Endothelial cell of umbilical vein (primary cell): ENCODE measurements around the gene CCT5. TPM values are rescaled to one million over a fixed set of nuclear protein-coding genes. Genes with fewer than 3 reads are reported as not detected.

ENCODE experiments used
- BruUV-seq: library from RNA; stranded (reverse); fragments of 400-500 nt; replicated peaks from 2 replicates; lab custom pipeline; 2021; lab: Mats Ljungman, UMichigan
- CTCF ChIA-PET: fragments of 300-600, 350-600 bp; sonication (Branson Sonifier 250); formaldehyde crosslinking; loops from one replicate; lab custom pipeline; 2021; ENCODE audit warnings: antibody characterized with exemption, inconsistent platforms; lab: Charles Lee
- POLR2A ChIA-PET: fragments of 300-600, 350-600 bp; sonication (Branson Sonifier 250); formaldehyde crosslinking; loops from one replicate; lab custom pipeline; 2021; ENCODE audit warnings: antibody characterized with exemption, inconsistent platforms; lab: Charles Lee
- DNase-seq: peaks from one replicate; pipeline ENCODE4 v3.0.0-alpha.2; 2011; ENCODE audit warnings: low read depth, low spot score
- FAIRE-seq: peaks from 2 replicates; lab custom pipeline; 2011; peaks lifted over from hg19 to GRCh38; lab: Jason Lieb, UNC
- H2AFZ ChIP-seq: 2 replicates; pipeline ENCODE4 v1.6.0; 2012; ENCODE audit warnings: low read depth, low read length, control low read depth, inconsistent platforms
- H3K27ac ChIP-seq: 2 replicates; pipeline ENCODE4 v1.5.1; 2011; ENCODE audit warnings: low read depth, mild to moderate bottlenecking, control low read depth, low read length, moderate library complexity; ENCODE audit not compliant: insufficient read depth
- H3K27me3 ChIP-seq, 2 experiments: 2 replicates each; pipeline versions ENCODE4 v1.6.0 to v1.6.1; 2011; ENCODE audit warnings: low read length in 2 of 2, mixed read lengths in 1 of 2; ENCODE audit not compliant: control insufficient read depth in 2 of 2, insufficient read depth in 2 of 2
- H3K36me3 ChIP-seq, 2 experiments: 2 replicates in 1 of 2; 3 replicates in 1 of 2; pipeline ENCODE4 v1.5.1; 2011; ENCODE audit warnings: low read length in 2 of 2, mild to moderate bottlenecking in 1 of 2, moderate library complexity in 1 of 2; ENCODE audit not compliant: control insufficient read depth in 2 of 2, insufficient read depth in 2 of 2; ENCODE audit errors: extremely low read depth in 1 of 2
- H3K4me1 ChIP-seq: 3 replicates; pipeline ENCODE4 v1.5.1; 2011; ENCODE audit warnings: mild to moderate bottlenecking, low read length; ENCODE audit not compliant: control insufficient read depth, insufficient read depth; ENCODE audit errors: extremely low read depth
- H3K4me2 ChIP-seq: 2 replicates; pipeline ENCODE4 v1.6.1; 2011; ENCODE audit warnings: low read length, control low read depth, mixed read lengths; ENCODE audit not compliant: insufficient read depth
- H3K4me3 ChIP-seq, 3 experiments: fragments of 200-600 bp in 1 of 3; sonication (generic), shearing (Covaris generic) in 1 of 3; replicated peaks in 1 of 3; 2 replicates each; pipeline ENCODE4 v1.5.1; 2011 to 2016; ENCODE audit warnings: control low read depth in 3 of 3, low read length in 3 of 3, mild to moderate bottlenecking in 2 of 3, inconsistent platforms in 1 of 3, low read depth in 1 of 3, moderate library complexity in 1 of 3; ENCODE audit not compliant: insufficient read depth in 1 of 3
- H3K79me2 ChIP-seq: 2 replicates; pipeline ENCODE4 v1.6.0; 2012; ENCODE audit warnings: low read length, inconsistent platforms; ENCODE audit not compliant: control insufficient read depth, insufficient read depth
- H3K9ac ChIP-seq: replicated peaks from 2 replicates; pipeline ENCODE3; 2011; ENCODE audit warnings: low read length, control low read depth; ENCODE audit not compliant: insufficient read depth; ENCODE audit errors: extremely low read depth
- H3K9me1 ChIP-seq: replicated peaks from 3 replicates; pipeline ENCODE4 v1.6.0; 2011; ENCODE audit warnings: mild to moderate bottlenecking, low read length; ENCODE audit not compliant: control insufficient read depth, insufficient read depth; ENCODE audit errors: extremely low read depth
- H3K9me3 ChIP-seq: replicated peaks from 2 replicates; pipeline ENCODE4 v1.5.1; 2012; ENCODE audit warnings: low read length, inconsistent platforms; ENCODE audit not compliant: control insufficient read depth, insufficient read depth
- H4K20me1 ChIP-seq: replicated peaks from 2 replicates; pipeline ENCODE3; 2011; ENCODE audit warnings: mild to moderate bottlenecking, low read length; ENCODE audit not compliant: control insufficient read depth, insufficient read depth; ENCODE audit errors: extremely low read depth
- CTCF ChIP-seq, 2 donors: IDR thresholded peaks; 1 replicate in 1 of 2; 2 replicates in 1 of 2; pipeline ENCODE4 v1.5.1; 2011; ENCODE audit warnings: low read length in 2 of 2, mild to moderate bottlenecking in 2 of 2, moderate library complexity in 2 of 2, control low read depth in 1 of 2, inconsistent platforms in 1 of 2, low read depth in 1 of 2; ENCODE audit not compliant: insufficient read depth in 1 of 2; ENCODE audit errors: extremely low read depth in 1 of 2
- EZH2 ChIP-seq: IDR thresholded peaks from 2 replicates; pipeline ENCODE4 v1.6.1; 2012; ENCODE audit warnings: borderline replicate concordance, low read depth, mild to moderate bottlenecking, moderate library complexity, low read length, inconsistent platforms; ENCODE audit not compliant: severe bottlenecking
- FOS ChIP-seq: IDR thresholded peaks from 2 replicates; pipeline ENCODE4 v1.6.1; 2011; ENCODE audit warnings: mild to moderate bottlenecking, low read length, moderate library complexity, borderline replicate concordance; ENCODE audit not compliant: insufficient read depth
- GATA2 ChIP-seq: IDR thresholded peaks from 2 replicates; pipeline ENCODE4 v1.7.0; 2011; ENCODE audit warnings: low read depth, mild to moderate bottlenecking, moderate library complexity, mixed read lengths, low read length; ENCODE audit not compliant: insufficient read length, insufficient read depth
- JUN ChIP-seq: IDR thresholded peaks from 2 replicates; pipeline ENCODE4 v1.6.1; 2011; ENCODE audit warnings: borderline replicate concordance, low read depth; ENCODE audit not compliant: insufficient read length, insufficient read depth
- MYC ChIP-seq: IDR thresholded peaks from one replicate; pipeline ENCODE4 v1.6.1; 2011; ENCODE audit warnings: mild to moderate bottlenecking, low read depth, low read length
- POLR2A ChIP-seq: IDR thresholded peaks from 2 replicates; pipeline ENCODE4 v1.6.1; 2012; ENCODE audit warnings: low read depth, mild to moderate bottlenecking, control low read depth, low read length
- POLR2AphosphoS5 ChIP-seq: IDR thresholded peaks from 2 replicates; pipeline ENCODE4 v1.6.1; 2012; ENCODE audit warnings: low read depth, mild to moderate bottlenecking, control low read depth, low read length, moderate library complexity; ENCODE audit not compliant: insufficient read depth
- dilution Hi-C: fragments of 300-500 bp; cut with MboI; formaldehyde crosslinking; loops from one replicate; pipeline ENCODE4 v1.15.0; 2019; ENCODE audit warnings: low sequenced_read_pairs; ENCODE audit not compliant: extremely low pct_ligation_motif_present
- intact Hi-C: fragments of 100-400 bp; cut with micrococcal nuclease; formaldehyde crosslinking; loops from one replicate; pipeline ENCODE4 v1.10.0; 2022
- polyA plus RNA-seq, 4 experiments: library from polyadenylated mRNA; depleted of rRNA in 3 of 4; stranded (reverse) in 3 of 4; unstranded in 1 of 4; fragments of >200 nt; gene quantifications; 2 replicates each; pipeline versions ENCODE4 v1.2.1 to v1.2.3, GENCODE V29; 2011 to 2012; ENCODE audit warnings: missing spikeins in 1 of 4
- total RNA-seq: library from RNA; stranded (reverse); gene quantifications from 2 replicates; pipeline ENCODE4 v1.2.3, GENCODE V29; 2021
- TF ChIP-seq, protein P1 (sequence below): IDR thresholded peaks from 2 replicates; pipeline ENCODE4 v1.6.1; 2011; ENCODE audit not compliant: insufficient read depth, insufficient read length

CCT5 gene
- total and polyA plus RNA-seq, 2 donors (not counting 3 experiments of a cell fraction or from before 2014, with no cell fraction given), result 323 to 386 TPM

- TF ChIP-seq GATA2, result no peak
- TF ChIP-seq MYC, result no peak
- no peak for TF ChIP-seq POLR2A
- TF ChIP-seq EZH2, result no peak
- TF ChIP-seq, protein P1, sequence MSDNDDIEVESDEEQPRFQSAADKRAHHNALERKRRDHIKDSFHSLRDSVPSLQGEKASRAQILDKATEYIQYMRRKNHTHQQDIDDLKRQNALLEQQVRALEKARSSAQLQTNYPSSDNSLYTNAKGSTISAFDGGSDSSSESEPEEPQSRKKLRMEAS, result no peak
- no peak for TF ChIP-seq JUN
- TF ChIP-seq FOS, result no peak
- no peak for TF ChIP-seq CTCF (IDR thresholded peaks at IDR 0.05; ENCODE audit: extremely low read depth in 1 of 2, insufficient read depth in 1 of 2, low read depth in 1 of 2, low read length in 2 of 2)
- TF ChIP-seq POLR2AphosphoS5, result no peak
- Histone ChIP-seq H3K4me1 (no peaks in the 10 kb centered on the region), H2AFZ (no peak overlapping the region), H3K27ac (no peak overlapping the region), H3K4me2 (no peak overlapping the region), H4K20me1 (no peaks in the 10 kb centered on the region), H3K4me3 (no peak overlapping the region), H3K9me1 (no peaks in the 10 kb centered on the region), H3K9ac (no peak overlapping the region), H3K36me3 (no peaks in the 10 kb centered on the region), H3K9me3 (no peaks in the 10 kb centered on the region), H3K79me2 (no peaks in the 10 kb centered on the region), H3K27me3 (no peaks in the 10 kb centered on the region)
- ChIA-PET CTCF (interaction anchor here (1.1 to 1.2 kb wide), 2 partner anchors 9 to 138 kb away, joined by 3 read pairs; no protein-coding TSS in a partner anchor), POLR2A (interaction anchor here (0.5 kb wide), 1 partner anchor 71 kb away, joined by 4 read pairs; no protein-coding TSS in a partner anchor)
- BruUV-seq, result no TSS peak
- FAIRE-seq, result no peak
- DNase-seq, result no peak
- intact Hi-C loops (no loop called here), dilution Hi-C loops (no loop called here)
Measured at GRCh38 chr5:10286162-10286861, 36.2 kb downstream of the CCT5 start.
